ENCODE results near the gene ABCD1.
"Not testable (repeated sequence)": the region's sequence is repeated elsewhere in the genome, so short reads cannot be mapped to it uniquely, and the experiment has no call there.

ABCD1 gene

DNA sequence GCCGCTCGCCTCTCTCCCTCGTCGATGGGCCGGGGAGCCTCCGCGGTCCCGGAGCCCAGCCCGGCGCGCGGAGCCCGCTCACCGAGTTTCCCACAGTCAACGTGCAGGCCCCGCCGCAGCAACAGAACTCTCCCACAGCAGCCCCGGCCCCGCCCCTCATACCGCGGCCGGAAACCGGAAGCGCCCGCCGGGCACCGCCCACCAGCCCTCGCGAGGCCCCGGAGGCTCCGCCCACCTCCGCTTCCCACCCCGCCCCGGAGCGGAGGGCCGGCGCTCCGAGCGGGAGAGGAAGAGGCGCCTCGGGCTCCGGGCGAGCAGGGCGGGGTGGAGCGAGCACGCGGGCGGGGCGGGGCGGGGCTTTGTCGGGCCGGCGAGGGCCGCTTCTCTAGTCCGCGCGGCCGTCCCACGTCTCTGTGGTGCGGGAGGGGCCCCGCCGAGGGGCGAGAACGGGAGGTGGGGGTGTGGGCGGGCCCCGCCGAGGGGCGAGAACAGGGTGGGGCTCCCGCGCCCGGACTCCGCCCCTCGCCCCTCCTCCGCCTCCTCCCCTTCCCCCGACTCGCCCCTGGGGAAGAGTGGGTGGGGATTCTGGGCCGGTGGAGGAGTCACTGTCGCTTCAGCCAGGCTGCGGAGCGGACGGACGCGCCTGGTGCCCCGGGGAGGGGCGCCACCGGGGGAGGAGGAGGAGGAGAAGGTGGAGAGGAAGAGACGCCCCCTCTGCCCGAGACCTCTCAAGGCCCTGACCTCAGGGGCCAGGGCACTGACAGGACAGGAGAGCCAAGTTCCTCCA lies at the start of gene ABCD1, which contains the start of gene BCAP31:
TSS of gene ABCD1 (plus strand) at position 605 of the 787 bp plus-strand sequence. CDS start 411 bp downstream, outside the sequence.
TSS of gene BCAP31 (minus strand) at position 136 of the 787 bp plus-strand sequence. CDS start 1,143 bp downstream, outside the sequence.
- H3K4me3 Mint-ChIP-seq, result peak within 1 kb of the TSS; percentile 86
- H3K27ac Mint-ChIP-seq, result peak within 1 kb of the TSS; percentile 86
- CTCF ChIA-PET, result no interaction called here
- H3K27me3 Mint-ChIP-seq, result no peaks in the 10 kb centered on the region
- H3K9me3 Mint-ChIP-seq, result no peaks in the 10 kb centered on the region
- DNase-seq, result peak; percentile 91
- peaks cover 18% of the 10 kb centered on the region for H3K36me3 Mint-ChIP-seq
- peaks cover 33% of the 10 kb centered on the region for H3K4me1 Mint-ChIP-seq

- Mint-ChIP-seq H3K4me3 (no peak overlapping the region), H3K4me1 (no peaks in the 10 kb centered on the region), H3K36me3 (no peaks in the 10 kb centered on the region), H3K27me3 (peaks cover 48% of the 10 kb centered on the region), H3K27ac (no peak overlapping the region), H3K9me3 (no peaks in the 10 kb centered on the region)
- DNase-seq, result no peak
- CTCF ChIA-PET, result no interaction called here
Observed at GRCh38 chrX:153681175-153681574, 43.5 kb upstream of the ABCD1 start.

DNA sequence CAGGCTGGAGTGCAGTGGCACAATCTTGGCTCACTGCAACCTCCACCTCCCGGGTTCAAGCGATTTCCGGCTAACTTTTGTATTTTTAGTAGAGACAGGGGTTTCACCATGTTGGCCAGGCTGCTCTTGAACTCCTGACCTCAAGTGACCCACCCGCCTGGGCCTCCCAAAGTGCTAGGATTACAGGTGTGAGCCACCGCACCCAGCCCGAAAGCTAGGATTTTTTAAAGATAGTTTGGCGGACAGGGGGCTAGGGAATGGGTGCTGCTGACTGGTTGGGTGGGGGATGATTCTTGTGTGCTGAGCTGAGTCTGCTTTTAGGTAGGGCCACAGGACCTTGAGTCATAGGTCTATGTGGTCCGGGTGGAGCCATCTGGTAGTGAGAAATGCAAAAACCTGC lies 41.2 kb upstream of the ABCD1 start:
- CTCF ChIA-PET, result interaction anchor here (2.6 kb wide), 1 partner anchor 14 kb away, joined by 12 read pairs; no protein-coding TSS in a partner anchor
- H3K9me3 Mint-ChIP-seq, DNase-seq, H3K4me3 Mint-ChIP-seq, H3K27ac Mint-ChIP-seq, H3K4me1 Mint-ChIP-seq, H3K36me3 Mint-ChIP-seq: not testable (repeated sequence)
- peaks cover 56% of the 10 kb centered on the region for H3K27me3 Mint-ChIP-seq

DNA sequence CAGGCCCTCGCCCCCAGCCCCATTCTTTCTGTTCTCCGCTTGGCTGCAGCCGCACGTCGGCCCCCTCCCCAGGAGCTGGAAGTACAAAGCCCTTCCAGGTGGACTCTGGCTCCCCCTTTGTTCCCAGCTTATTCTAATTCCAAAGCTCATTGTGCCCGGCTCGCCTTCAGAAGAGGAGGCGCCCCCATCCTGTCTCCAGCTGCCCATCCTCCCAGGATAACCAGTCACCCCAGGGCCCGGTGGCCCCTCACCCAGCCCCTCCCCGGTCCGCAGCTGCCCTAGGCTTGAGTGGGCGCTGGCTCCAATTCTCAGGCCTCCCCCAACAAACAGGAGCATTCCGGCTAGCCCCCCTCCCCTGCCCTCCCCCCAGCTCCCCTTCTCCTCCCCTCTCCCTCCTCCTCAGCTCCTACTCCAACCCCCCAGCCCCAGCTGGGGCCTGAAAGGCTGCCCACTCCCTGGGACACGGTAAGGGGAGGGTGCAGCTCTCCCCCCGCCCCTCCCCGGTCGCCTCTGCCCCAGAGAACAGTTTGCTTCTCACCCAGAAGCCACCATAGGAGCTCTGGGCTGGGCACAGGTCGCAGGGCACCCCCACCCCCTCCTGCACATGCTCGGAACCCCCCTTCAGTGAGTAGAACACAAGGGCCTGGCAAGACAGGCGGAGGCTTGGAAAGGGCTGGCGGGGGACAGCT lies 40.0 kb upstream of the ABCD1 start:
- CTCF ChIA-PET, result interaction anchor here (2.6 kb wide), 1 partner anchor 16 kb away, joined by 12 read pairs; no protein-coding TSS in a partner anchor
- DNase-seq, result no peak
- no peak overlapping the region for H3K27ac Mint-ChIP-seq

GRCh38 chrX:153685156-153685536 lies 39.5 kb upstream of the ABCD1 start:
- H3K27me3 Mint-ChIP-seq, result peaks cover 60% of the 10 kb centered on the region
- H3K4me3 Mint-ChIP-seq, result no peak overlapping the region
- no peaks in the 10 kb centered on the region for H3K36me3 Mint-ChIP-seq
- H3K9me3 Mint-ChIP-seq, result no peaks in the 10 kb centered on the region
- peaks cover 2% of the 10 kb centered on the region for H3K4me1 Mint-ChIP-seq
- CTCF ChIA-PET, result interaction anchor here (2.6 kb wide), 1 partner anchor 16 kb away, joined by 12 read pairs; no protein-coding TSS in a partner anchor
- no peak for DNase-seq
- no peak overlapping the region for H3K27ac Mint-ChIP-seq

More for the DNA sequence above, 40.0 kb upstream of the ABCD1 start:
- Mint-ChIP-seq H3K4me3 (no peak overlapping the region), H3K27me3 (peaks cover 60% of the 10 kb centered on the region), H3K4me1 (peaks cover 2% of the 10 kb centered on the region), H3K9me3 (no peaks in the 10 kb centered on the region), H3K36me3 (no peaks in the 10 kb centered on the region)

GRCh38 chrX:153685751-153686696 lies 38.6 kb upstream of the ABCD1 start:
- peaks cover 67% of the 10 kb centered on the region for H3K27me3 Mint-ChIP-seq
- CTCF ChIA-PET, result interaction anchor here (1.1 to 1.7 kb wide), 2 partner anchors 19 to 23 kb away, joined by 4 to 5 read pairs; no protein-coding TSS in a partner anchor
- no peak overlapping the region for H3K27ac Mint-ChIP-seq
- no peaks in the 10 kb centered on the region for H3K36me3 Mint-ChIP-seq
- no peak for DNase-seq
- no peaks in the 10 kb centered on the region for H3K9me3 Mint-ChIP-seq
- H3K4me3 Mint-ChIP-seq, result no peak overlapping the region
- peaks cover 2% of the 10 kb centered on the region for H3K4me1 Mint-ChIP-seq

GRCh38 chrX:153686711-153687110 lies 37.9 kb upstream of the ABCD1 start:
- Mint-ChIP-seq H3K4me1 (peaks cover 2% of the 10 kb centered on the region), H3K36me3 (no peaks in the 10 kb centered on the region)

GRCh38 chrX:153687121-153688039 lies 37.3 kb upstream of the ABCD1 start, which contains the start of gene SLC6A8:
Gene SLC6A8, plus strand, starts transcription at chrX:153687926. Its CDS starts 649 bp downstream, at chrX:153688575.
- H3K36me3 Mint-ChIP-seq, result no peaks in the 10 kb centered on the region
- H3K4me3 Mint-ChIP-seq, result peak within 1 kb of the TSS; percentile 77
- H3K4me1 Mint-ChIP-seq, result peaks cover 2% of the 10 kb centered on the region
- no peaks in the 10 kb centered on the region for H3K9me3 Mint-ChIP-seq
- H3K27ac Mint-ChIP-seq, result no peak within 1 kb of the TSS
- CTCF ChIA-PET, result interaction anchor here (0.6 to 1.7 kb wide), 5 partner anchors 16 to 197 kb away, joined by 3 to 5 read pairs (median 4); no protein-coding TSS in a partner anchor
- peak; percentile 57 for DNase-seq
- peaks cover 68% of the 10 kb centered on the region for H3K27me3 Mint-ChIP-seq

More at GRCh38 chrX:153686711-153687110, 37.9 kb upstream of the ABCD1 start:
- CTCF ChIA-PET, result interaction anchor here (1.1 to 1.7 kb wide), 4 partner anchors 19 to 198 kb away, joined by 3 to 5 read pairs (median 4); no protein-coding TSS in a partner anchor
- Mint-ChIP-seq H3K27ac (no peak overlapping the region), H3K4me3 (no peak overlapping the region), H3K9me3 (no peaks in the 10 kb centered on the region), H3K27me3 (peaks cover 68% of the 10 kb centered on the region)
- no peak for DNase-seq

- Mint-ChIP-seq H3K4me3 (no peak overlapping the region), H3K36me3 (no peaks in the 10 kb centered on the region), H3K27ac (no peak overlapping the region), H3K9me3 (no peaks in the 10 kb centered on the region), H3K4me1 (peaks cover 2% of the 10 kb centered on the region), H3K27me3 (peaks cover 64% of the 10 kb centered on the region)
- DNase-seq, result no peak
- CTCF ChIA-PET, result interaction anchor here (1.1 to 1.7 kb wide), 2 partner anchors 19 to 21 kb away, joined by 3 to 5 read pairs; no protein-coding TSS in a partner anchor
Observed at GRCh38 chrX:153688071-153688470, 36.6 kb upstream of the ABCD1 start.

GRCh38 chrX:153688506-153688905 lies 36.1 kb upstream of the ABCD1 start:
- Mint-ChIP-seq H3K9me3 (no peaks in the 10 kb centered on the region), H3K27ac (no peak overlapping the region), H3K4me1 (peaks cover 2% of the 10 kb centered on the region), H3K27me3 (peaks cover 60% of the 10 kb centered on the region), H3K4me3 (no peak overlapping the region), H3K36me3 (no peaks in the 10 kb centered on the region)
- no peak for DNase-seq
- CTCF ChIA-PET, result no interaction called here

- H3K27ac Mint-ChIP-seq, result no peak overlapping the region
- H3K9me3 Mint-ChIP-seq, result no peaks in the 10 kb centered on the region
- peaks cover 57% of the 10 kb centered on the region for H3K27me3 Mint-ChIP-seq
- H3K4me3 Mint-ChIP-seq, result no peak overlapping the region
- H3K4me1 Mint-ChIP-seq, result peaks cover 2% of the 10 kb centered on the region
- H3K36me3 Mint-ChIP-seq, result no peaks in the 10 kb centered on the region
- CTCF ChIA-PET, result no interaction called here
- DNase-seq, result no peak
Observed at GRCh38 chrX:153688911-153689590, 35.6 kb upstream of the ABCD1 start.

Measured in activated naive CD4-positive, alpha-beta T cell treated with anti-CD3 and anti-CD28 coated beads, Interleukin-2, amount 10 ng/mL, durations not matched to agents 7 days and 5 days (primary cell).